Middle frontal gyrus (tissue), 1 donor: ENCODE results near the gene ARNT2.
"Not testable (repeated sequence)": the region's sequence is repeated elsewhere in the genome, so short reads cannot be mapped to it uniquely, and the experiment has no call there.

Experiments used
- DNase-seq: peaks from one replicate; pipeline ENCODE4 v3.0.0-alpha.2; 2015; ENCODE audit warnings: low spot score; ENCODE audit errors: extremely low spot score

Gene ARNT2

DNA sequence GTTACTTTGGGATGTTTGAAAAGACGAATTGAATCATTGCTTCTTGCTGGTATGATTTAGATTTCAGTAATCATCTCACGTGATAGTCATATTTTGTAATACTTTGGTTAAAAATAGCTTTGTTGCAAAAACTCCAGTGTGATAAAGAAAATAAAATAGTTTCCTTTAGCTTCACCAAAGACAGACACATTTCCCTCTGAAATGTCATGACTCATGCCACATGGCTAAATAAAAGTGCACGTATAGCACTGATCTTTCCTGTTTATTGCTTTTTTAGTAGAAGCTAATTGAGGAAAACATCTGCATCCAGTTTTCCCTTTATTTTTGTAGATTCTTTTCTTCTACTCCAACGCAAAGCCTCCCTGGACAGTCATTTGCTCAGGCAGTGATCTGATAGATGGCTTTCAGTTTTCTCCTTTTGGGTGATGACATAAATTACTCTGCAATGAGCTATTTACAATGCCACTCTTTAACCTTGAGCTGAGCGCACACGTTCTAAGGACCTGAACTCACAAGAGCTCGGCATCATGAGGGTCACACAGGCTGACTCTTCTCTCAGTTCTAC is 84.9 kb downstream of the ARNT2 start:
- no peak for DNase-seq

DNA sequence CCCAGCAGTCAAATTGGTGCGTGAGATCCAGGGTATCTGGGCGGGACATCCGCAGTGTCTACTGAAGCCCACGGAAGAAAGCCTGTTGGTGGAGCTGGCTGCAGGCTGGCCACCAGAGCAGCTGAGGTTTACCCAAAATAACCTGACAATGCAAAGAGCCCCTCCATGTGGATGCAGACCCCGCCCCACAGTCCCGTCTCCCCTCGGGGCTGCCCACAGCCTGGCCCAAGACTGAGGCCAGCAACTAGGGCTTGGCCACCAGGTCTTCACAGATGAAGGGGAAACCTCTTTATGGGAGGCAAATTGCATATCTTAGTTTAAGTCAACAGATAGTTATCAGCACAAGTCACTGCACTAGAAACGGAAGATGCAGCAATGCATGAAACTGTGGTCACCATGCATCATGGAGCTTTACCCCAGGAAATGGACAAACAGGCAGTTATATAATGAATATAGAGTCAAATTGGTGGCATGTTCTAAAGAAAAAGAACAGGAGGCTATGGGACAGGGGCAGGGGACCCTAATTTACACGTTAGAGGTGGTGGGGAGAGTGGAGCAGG is 86.3 kb downstream of the ARNT2 start:
- no peak for DNase-seq

DNA sequence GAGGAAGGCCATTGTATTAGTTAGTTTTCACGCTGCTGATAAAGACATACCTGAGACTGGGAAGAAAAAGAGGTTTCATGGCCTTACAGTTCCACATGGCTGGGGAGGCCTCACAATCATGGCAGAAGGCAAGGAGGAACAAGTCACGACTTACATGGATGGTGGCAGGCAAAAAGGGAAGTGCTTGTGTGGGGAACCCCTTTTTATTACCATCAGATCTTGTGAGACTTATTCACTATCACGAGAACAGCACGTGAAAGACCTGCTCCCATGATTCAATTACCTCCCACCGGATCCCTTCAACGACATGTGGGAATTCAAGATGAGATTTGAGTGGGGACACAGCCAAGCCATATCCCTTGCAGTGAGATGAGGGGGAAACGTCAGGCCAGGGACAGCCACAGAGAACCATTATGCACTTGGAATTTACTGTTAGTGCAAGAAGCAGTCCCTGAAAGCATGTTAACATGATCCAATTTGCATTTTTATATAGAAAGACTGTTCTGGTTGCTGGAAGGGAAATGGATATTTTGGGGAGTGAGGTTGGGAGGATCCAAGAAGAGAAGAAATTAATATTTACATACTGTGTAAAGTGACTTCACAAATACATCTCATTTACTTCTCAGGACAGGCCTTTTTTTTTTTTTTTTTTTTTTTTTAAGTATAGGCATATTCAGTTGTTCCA is 87.1 kb downstream of the ARNT2 start:
- no peak for DNase-seq

DNA sequence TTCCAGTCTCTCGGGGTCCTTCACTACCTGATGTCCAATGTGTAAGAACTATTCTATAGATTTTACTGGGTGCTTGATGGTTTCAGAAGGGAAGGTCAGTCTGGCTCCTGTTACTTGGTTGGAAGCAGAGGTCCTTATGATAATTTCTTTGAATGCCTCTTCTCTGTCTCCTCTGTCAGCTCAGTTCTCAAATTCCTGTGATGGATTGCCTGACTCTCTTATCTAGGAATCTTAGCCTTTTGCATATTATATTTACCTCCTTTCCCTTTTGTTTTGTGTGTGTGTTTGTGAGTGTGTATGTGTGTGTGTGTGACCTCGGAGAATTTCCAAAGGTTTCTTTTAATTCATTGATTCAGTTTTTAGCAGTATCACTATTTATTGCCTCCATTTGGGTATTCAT is 88.2 kb downstream of the ARNT2 start:
- no peak for DNase-seq

DNA sequence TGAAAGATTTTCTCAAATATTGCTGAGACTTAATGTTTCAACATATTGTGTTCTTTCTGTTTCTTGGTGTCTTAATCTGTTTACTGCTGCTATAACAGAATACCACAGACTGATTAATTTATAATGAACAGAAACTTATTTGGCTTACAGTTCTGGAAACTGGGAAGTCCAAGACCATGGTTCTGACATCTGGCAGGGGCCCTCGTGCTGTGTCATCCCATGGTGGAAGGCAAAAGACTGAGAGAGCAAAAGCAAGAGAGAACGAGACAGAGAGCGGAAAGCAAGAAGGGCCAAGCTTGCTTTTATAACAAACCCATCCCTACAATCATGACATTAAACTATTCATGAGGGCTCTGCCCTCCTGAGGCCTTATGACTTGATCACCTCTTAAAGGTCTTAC is 88.7 kb downstream of the ARNT2 start:
- no peak for DNase-seq

DNA sequence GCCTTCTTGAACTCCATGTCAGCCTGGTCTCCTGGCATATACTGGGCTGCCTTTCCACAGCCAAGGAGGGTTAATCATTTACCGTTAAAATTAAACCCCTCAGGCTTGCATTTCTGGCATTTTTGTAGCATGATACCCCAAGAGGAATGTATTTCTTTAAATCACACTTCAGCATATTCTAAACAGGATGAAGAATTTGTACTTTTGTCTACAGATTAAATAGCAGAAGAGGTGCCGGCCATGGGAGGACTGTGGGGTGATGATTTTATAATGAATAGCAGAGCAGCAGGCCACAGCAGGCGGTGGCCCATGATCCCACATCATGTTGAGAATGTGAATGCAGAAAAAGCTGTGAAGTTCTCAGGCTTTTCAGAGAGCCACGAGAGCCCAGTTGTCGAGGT is 90.2 kb downstream of the ARNT2 start:
- DNase-seq, result no peak

DNA sequence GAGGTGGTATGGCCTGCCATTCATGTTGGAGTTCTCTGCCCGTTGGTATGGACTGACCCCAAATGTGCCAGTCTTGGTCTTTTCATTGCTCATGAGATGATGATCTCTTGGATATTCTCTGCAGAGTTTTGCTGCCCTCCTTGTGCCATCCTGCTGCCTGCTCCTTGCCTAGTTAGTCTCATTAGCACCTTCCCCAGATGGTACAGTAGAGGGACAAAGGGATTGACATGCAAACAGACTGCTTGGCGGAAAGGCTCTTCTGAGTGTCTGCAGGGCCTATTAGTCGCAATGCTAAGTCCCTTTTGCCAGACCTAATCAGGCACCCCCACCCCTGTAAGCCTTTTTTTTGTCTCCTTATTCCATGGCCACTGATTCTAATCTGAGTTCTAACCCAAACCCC is 90.6 kb downstream of the ARNT2 start:
- DNase-seq, result no peak

DNA sequence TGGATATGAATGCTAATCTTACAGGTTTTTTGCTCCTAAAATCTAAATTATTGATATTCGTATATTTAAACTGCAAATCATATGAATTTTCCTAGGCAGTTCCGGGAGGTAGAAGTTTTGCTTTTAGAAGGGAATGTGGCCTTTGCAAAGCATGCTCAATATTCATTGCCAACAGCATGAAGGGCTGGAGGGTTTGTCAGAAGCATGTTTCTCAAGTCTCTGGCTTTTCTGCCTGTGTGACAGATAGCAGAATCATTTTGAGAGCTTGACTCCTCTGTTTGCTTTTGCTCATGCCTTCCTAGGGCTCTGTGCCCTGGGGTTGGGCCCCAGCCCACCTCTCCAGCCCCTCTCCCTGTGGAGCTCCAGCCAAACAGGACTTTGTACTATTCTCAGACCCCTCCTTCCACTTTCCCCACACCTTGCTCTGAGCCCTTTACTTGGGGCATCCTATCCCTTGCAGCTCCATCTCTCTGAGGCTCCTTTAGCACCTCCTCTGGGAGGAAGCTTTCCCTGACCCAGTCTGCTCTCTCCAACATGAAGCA is 91.3 kb downstream of the ARNT2 start:
- DNase-seq, result no peak

DNA sequence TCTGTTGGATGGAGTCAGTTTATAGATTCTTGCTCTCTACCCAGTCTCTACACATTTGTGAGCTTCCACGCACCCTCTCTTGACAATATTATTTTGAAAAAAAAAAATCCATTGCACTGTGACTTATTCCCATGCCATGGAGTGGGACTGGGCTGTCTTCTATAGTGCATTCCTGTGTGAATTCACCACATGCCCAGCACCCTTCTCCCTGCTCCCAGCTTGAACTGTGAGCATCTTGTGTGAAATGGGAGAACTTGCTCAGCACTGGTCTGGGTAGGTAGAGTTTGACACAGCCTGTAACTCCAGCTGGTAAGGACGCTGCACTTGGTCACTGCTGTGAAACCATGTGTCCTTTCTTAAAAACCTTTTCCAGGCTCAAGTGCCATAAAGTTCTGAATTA is 91.9 kb downstream of the ARNT2 start:
- DNase-seq, result no peak

DNA sequence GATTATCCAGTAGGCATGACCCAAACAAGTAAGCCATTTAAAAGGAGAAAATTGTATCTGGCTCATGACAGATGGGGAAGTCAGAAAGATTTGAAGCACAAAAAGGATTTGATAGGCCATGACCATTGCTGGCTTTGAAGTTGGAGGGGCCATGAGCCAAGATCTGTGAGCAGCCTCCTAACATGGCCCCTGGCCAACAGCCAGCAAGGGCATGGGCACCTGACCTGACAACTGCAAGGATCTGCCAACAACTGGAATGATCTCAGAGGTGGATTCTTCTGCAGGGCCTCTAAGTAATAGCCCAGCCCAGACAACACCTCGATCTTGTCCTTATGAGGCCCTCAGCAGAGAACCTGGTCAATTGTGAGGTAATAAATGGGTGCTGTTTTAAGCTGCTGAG is 93.0 kb downstream of the ARNT2 start:
- no peak for DNase-seq

DNA sequence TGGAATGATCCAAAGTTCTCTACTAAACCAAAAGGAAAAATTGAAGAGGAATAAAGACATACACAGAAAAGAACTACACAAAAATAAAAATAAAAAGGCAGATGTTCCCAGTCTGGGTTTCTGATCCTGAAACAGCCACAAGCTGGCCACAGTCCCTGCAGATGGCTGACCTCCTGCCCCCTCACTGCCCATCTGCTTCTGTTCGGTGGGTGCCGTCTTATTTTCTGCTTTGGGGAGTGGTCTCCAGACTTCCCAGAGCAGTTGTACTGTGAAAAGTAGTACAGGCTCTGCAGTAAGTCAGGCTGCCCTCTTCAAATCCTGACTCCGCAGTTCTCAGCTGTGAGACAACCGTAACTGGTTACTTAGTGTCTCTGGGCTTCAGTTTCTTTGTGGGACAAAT is 94.5 kb downstream of the ARNT2 start:
- no peak for DNase-seq

DNA sequence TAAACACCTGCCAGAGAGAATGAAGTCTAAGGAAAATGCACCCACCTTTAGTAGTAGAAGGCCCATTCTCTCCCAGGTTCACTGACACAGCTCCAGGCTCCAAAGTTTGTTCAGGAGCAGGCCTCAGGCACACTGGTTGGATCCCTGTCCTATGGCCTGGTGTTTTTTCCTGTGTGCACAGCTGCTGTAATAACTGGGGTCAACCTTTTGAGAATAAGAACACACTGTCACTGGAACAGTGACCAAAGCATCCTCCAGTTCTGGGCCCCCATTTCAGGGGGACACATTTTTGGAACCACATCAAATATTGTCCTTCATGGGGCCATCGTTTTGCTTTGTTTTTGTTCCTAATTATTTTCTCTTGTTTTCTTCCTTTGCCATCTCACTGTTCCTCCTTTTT is 95.8 kb downstream of the ARNT2 start:
- no peak for DNase-seq

DNA sequence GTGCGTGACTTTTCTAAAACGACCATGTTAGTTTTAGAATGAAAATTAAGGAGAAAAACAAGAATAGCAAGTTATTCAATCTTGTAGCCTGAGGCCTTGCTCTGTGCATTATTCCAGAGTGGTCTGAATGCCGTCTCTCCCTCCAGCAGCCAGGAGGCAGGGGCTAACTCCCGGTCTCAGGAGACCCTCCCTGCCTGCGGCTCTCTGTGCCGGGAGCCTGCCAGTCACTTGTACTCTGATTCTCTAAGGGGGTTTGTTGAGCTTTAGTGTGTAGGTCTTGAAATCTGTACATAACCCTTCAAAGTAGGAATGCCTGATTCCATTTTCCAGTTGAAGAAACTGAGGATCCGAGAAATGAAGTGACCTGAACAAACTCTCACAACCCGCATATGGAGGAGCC is 97.3 kb downstream of the ARNT2 start:
- DNase-seq, result no peak

DNA sequence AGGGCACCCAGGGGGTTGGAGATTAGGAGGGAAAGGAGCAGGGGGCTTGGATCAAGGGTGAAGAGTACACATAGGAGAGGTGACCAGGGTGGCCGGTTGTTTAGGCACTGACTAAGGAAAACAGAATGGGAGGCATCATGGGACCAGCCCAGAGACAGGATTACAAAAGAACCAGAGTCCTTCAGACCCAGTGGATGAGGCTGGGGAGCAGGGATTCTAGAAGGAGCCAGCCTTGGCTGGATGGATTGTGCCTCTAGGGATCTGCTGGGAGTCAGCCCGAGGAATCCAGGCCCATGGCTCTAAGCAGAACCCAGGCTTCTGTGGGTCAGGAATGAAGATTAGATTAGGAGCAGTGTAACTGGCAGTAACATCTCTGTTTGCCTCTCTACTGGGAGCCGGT is 98.6 kb downstream of the ARNT2 start:
- no peak for DNase-seq

DNA sequence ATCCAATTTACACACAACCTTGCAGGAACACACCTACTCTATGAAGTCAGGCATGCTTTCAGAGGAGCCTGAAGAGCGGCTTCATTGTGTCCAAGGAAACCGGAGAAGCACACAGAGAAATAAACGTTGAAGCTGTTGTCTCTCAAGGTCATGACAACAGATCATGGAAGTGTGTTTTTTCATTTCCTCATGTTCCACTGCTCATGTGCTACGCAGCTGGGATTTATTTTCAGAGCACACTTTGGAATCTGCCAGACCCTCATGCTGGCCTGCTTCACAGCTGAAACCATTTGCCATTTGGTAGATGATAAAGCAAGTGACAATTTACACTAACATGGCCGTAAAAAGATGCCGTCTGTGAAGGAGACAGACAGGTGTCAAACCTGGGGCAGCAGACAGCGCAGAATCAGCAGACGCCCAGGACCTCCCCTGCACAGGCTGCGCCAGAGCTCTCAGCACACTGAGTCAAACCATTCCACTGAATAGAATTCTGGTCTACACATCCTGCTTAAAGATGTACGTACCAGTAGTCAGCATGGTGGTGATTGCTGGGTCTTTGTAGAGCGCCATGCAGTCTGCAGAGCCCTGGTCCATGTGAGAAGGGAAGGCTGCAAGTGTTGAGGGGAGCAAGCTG is 99.3 kb downstream of the ARNT2 start:
- no peak for DNase-seq

DNA sequence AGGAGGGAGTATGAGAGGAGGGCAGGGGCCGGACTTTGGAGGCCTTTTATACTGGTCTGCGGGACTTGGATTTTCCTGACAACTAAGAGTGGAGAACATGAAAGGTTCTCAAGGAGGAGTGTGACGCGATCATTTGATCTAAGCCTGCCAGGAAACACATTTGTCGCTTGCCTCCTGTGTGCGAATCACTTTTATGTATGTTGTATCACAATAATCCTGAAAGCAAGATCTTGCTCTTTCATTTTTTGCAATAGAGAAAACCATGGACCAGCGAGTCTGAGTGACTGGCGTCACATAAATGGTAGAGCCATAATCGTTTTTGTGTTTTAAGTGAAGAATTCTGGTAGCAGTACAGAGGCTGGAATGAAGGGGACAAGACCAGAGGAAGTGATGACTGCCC is 100.7 kb downstream of the ARNT2 start:
- DNase-seq, result no peak

DNA sequence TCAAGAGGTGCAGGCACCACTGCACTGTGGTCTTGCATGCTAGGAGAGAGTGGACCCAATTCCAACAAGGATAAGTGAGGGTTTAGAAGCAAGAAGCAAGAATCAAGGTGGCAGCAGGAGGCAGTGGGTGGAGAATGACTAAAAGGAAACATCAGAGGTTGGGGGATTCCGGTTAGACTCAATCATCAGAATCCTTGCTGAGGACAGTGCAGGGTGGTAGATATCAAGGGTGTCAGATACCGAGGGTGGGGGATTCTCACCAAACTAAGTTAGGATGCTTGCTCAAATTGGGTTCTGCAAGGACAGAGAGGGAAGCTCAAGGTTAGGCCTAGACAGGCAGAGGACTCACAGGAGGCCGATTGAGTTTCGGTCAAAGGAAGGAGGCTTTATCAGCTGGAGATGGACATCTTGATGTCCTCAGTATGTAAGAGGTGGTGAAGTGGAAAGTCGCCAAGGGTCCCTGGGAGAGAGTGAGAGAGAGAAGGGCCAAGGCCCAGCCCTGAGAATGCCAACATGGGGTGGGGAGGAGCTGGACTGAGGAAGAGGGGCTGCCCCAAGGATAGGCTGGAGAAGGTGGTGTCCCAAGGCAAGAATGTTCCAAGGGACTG is 102.2 kb downstream of the ARNT2 start:
- DNase-seq, result no peak

DNA sequence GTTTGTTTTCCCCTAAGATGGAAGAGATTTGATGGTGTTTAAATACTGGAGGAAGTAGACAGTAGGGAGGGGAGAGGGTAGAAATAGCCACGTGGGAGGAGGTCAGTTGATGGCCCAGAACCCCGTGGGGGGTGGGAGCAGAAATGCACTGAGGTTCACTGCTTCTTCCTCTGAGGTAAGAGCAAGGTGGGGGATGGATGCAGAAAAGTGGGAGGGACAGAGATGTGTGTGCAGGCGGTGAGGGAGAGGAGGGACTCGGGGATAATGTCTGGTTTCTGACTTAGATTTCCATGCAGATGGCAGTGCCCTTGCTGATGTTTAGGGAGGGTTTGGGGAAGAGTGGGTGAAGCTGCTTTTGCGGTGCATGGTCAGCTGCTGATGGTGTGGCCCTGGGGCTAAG is 102.9 kb downstream of the ARNT2 start:
- no peak for DNase-seq

DNA sequence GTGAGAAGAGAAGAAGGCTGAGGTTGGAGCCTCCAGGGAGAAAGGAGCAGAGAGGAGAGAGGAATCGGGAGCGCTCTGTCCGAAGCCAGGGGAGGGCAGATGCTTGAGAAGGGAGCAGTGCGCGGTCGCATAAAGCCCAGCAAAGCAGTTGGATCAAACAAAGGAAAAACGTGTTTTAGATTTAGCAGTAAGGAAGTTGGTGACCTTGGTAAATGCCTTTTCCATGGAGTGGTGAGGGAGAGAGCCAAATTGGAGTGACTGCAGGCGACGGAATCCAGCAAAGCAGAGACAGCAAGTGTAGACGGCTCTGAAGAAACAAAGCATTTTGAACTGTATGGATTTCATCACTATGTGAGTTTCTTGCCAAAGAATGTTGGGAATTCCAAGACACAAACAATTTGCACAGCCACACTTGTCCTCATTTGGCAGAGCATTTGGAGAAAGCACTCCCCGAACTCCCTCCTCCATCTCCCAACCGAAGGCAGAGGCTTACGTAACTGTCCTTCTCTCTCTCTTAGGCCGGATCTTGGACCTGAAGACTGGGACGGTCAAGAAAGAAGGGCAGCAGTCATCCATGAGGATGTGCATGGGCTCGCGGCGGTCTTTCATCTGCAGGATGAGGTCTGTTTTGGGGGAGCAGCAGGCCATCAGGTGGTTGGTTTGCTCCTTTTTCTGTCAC is 103.6 kb downstream of the ARNT2 start:
- no peak for DNase-seq

DNA sequence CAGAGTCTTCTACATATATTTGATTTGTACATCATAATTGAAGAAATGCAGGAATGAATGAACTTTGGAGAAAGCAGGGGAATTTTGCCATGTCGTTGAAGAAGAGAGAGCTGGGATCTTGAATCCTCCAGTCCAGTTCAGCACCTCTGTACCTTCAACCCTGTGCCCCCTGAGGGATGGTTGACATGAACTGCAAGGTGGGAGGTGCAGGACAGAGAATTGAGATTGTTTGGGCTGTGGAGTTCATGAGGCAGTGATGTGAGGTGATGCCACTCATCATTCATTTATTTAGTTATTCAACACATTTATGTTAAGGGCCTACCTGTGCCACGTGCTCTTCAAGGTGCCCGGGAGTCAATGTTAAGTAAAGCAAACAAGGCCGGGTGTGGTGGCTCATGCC is 104.6 kb downstream of the ARNT2 start:
- DNase-seq, result no peak

DNA sequence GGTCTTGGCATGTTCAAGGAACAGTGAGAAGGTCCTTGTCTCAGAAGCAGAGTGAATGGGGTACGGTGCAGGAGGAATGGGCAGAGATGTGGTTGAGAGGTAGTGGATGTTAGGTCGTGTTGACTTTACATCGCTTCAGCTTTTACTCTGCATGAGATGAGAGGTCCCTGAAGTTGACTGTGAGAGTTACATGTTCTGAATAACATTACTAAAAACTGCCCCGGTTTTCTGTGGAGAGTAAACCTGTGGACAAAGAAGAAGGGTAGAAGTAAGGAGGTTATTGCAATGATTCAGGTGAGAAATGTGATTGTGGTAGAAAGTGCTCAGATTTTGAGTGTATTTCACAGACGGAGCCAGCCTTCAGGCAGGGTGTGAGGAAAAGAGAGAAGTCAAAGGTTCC is 105.6 kb downstream of the ARNT2 start:
- no peak for DNase-seq

DNA sequence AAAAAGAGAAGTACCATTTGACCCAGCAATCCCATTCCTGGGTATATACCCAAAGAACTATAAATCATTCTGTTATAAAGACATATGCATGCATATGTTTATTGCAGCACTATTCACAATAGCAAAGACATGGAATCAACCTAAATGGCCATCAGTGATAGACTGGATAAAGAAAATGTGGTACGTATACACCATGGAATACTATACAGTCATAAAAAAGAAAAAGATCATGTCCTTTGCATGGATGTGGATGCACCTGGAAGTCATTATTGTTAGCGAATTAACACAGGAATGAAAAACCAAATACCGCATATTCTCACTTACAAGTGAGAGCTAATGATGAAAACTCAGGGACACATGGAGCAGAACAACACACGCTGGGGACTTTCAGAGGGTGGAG is 106.8 kb downstream of the ARNT2 start:
- DNase-seq, result not testable (repeated sequence)
